Measurements from ENCODE around the gene INPPL1.

INPPL1 gene

DNA sequence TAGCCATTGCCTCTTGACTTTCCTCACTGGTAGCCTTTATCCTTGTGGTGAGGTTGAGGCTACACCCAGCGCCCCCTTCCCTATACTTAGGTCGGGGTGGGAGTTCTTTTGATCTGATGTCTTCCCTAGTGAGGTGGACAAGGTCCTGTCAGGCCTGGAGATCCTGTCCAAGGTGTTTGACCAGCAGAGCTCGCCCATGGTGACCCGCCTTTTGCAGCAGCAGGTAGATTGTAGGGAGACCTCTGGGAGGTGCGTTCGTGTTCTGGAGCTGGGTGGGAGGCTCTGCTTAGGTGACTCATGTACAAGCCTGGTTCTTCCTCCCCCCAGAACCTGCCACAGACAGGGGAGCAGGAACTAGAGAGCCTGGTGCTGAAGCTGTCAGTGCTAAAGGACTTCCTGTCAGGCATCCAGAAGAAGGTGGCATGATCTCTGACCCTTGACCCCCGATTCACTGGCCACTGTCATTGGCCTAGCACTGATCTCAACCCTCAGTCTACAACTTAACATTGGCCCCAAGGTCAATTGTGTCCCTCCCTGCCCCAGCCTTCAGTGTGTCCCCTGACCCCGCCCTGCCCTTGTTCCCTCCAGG lies 4.9 kb downstream of the INPPL1 start:
- H3K4me3 ChIP-seq (ENCODE audit: low read depth, low read length) = no peak overlapping the region
- TF ChIP-seq CTCF (IDR thresholded peaks at IDR 0.05; ENCODE audit: low read depth, low read length, missing control alignments) = no peak
- in situ Hi-C loops (cut with HindIII; ENCODE audit: low sequenced_read_pairs) = no loop called here
- DNase-seq (ENCODE audit: low read depth) = no peak

DNA sequence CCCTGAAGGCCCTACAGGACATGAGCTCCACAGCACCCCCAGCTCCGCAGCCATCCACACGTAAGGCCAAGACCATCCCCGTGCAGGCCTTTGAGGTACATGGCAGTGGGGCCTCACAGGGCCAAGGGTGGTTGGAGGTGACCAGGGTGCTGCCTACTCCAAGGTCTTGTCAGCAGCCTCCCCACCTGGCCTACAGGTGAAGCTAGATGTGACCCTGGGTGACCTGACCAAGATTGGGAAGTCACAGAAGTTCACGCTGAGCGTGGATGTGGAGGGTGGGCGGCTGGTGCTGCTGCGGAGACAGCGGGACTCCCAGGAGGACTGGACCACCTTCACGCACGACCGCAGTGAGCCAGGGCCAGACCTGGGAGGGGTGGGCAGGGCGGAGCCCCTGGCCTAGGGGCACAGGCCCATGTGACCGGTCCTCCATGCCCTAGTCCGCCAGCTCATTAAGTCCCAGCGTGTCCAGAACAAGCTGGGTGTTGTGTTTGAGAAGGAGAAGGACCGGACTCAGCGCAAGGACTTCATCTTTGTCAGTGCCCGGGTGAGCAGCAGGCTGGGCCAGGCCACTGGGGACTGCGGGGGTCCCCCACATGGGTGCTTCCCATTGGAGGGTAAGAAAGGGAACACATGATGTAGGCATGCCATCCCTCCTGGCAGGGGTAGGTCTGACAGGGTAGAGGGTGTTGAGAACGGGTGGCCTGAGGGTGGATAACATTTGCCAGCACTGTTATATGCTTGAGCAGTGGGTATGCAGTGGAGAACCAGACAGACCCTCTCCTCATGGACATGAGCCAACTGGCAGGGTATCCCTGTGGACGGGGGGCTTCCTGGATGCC lies 5.6 kb downstream of the INPPL1 start:
- DNase-seq (ENCODE audit: low read depth) = no peak
- no peak for TF ChIP-seq CTCF (IDR thresholded peaks at IDR 0.05; ENCODE audit: low read depth, low read length, missing control alignments)
- in situ Hi-C loops (cut with HindIII; ENCODE audit: low sequenced_read_pairs) = no loop called here
- H3K4me3 ChIP-seq (ENCODE audit: low read depth, low read length) = no peak overlapping the region

- H3K4me3 ChIP-seq (ENCODE audit: low read depth, low read length) = no peak overlapping the region
- DNase-seq (ENCODE audit: low read depth) = no peak
- TF ChIP-seq CTCF (IDR thresholded peaks at IDR 0.05; ENCODE audit: low read depth, low read length, missing control alignments) = no peak
- in situ Hi-C loops (cut with HindIII; ENCODE audit: low sequenced_read_pairs) = no loop called here
Observed at GRCh38 chr11:72230764-72231365, 6.3 kb downstream of the INPPL1 start.

- TF ChIP-seq CTCF (IDR thresholded peaks at IDR 0.05; ENCODE audit: low read depth, low read length, missing control alignments) = no peak
- DNase-seq (ENCODE audit: low read depth) = no peak
- no peak overlapping the region for H3K4me3 ChIP-seq (ENCODE audit: low read depth, low read length)
- in situ Hi-C loops (cut with HindIII; ENCODE audit: low sequenced_read_pairs) = no loop called here
Observed at GRCh38 chr11:72231396-72232259, 7.1 kb downstream of the INPPL1 start.

- H3K4me3 ChIP-seq (ENCODE audit: low read depth, low read length) = no peak overlapping the region
- DNase-seq (ENCODE audit: low read depth) = no peak
- TF ChIP-seq CTCF (IDR thresholded peaks at IDR 0.05; ENCODE audit: low read depth, low read length, missing control alignments) = no peak
- in situ Hi-C loops (cut with HindIII; ENCODE audit: low sequenced_read_pairs) = no loop called here
Observed at GRCh38 chr11:72232260-72233055, 7.9 kb downstream of the INPPL1 start.

Data from astrocyte of the cerebellum (primary cell).